Activated naive CD4-positive, alpha-beta T cell (primary cell): ENCODE results near the gene TRIM29.
A peak's percentile ranks its signal among the peaks of the same experiment; 100 is the strongest.

Experiments
- DNase-seq, 4 experiments: peaks; one replicate each; lab custom pipeline; 2025; lab: John Stamatoyannopoulos, UW

TRIM29 gene

GRCh38 chr11:120122924-120123683 is 14.8 kb downstream of the TRIM29 start:
- no peak for DNase-seq

GRCh38 chr11:120121914-120122473 is 15.9 kb downstream of the TRIM29 start:
- DNase-seq, result no peak

GRCh38 chr11:120121336-120121735 is 16.6 kb downstream of the TRIM29 start:
- no peak for DNase-seq

GRCh38 chr11:120120805-120121335 is 17.0 kb downstream of the TRIM29 start:
- DNase-seq, result no peak

GRCh38 chr11:120119121-120119520 is 18.8 kb downstream of the TRIM29 start:
- DNase-seq, result no peak

GRCh38 chr11:120117991-120118390 is 19.9 kb downstream of the TRIM29 start:
- DNase-seq, result no peak

- DNase-seq, result no peak
These were observed 20.9 kb downstream of the TRIM29 start for GRCh38 chr11:120116966-120117365.

- no peak for DNase-seq
These were observed 22.5 kb downstream of the TRIM29 start for GRCh38 chr11:120115272-120116000.

GRCh38 chr11:120112174-120112796 is 25.6 kb downstream of the TRIM29 start:
- DNase-seq, result no peak

- DNase-seq, result no peak
These were observed 28.4 kb downstream of the TRIM29 start for GRCh38 chr11:120109531-120109930.

GRCh38 chr11:120108785-120109168 is 29.1 kb downstream of the TRIM29 start:
- DNase-seq, result no peak

- peak; percentile 9 to 37 (median 34) for DNase-seq
These were observed 29.6 kb downstream of the TRIM29 start for GRCh38 chr11:120108154-120108784.

- DNase-seq, result no peak
These were observed 30.2 kb downstream of the TRIM29 start for GRCh38 chr11:120107692-120108091.

- no peak for DNase-seq
These were observed 31.4 kb downstream of the TRIM29 start for GRCh38 chr11:120106354-120107150.

- no peak for DNase-seq
These were observed 32.3 kb downstream of the TRIM29 start for GRCh38 chr11:120105576-120105975.

GRCh38 chr11:120104041-120104565 is 33.8 kb downstream of the TRIM29 start:
- no peak for DNase-seq

- DNase-seq, result no peak
These were observed 35.1 kb downstream of the TRIM29 start for GRCh38 chr11:120102864-120103122.

- no peak for DNase-seq
These were observed 35.7 kb downstream of the TRIM29 start for GRCh38 chr11:120102050-120102863.

- no peak for DNase-seq
These were observed 39.4 kb downstream of the TRIM29 start for GRCh38 chr11:120098503-120099020.
